ENCODE data around the gene OR2C1.

The OR2C1 gene

GRCh38 chr16:3355589-3355988, at the start of gene OR2C1:
Gene OR2C1, plus strand, starts transcription at chr16:3355889. Its CDS starts 52 bp downstream, at chr16:3355941.
- DNase-seq = no peak

GRCh38 chr16:3306078-3306477, 49.6 kb upstream of the OR2C1 start:
- DNase-seq = no peak

- DNase-seq = no peak
Observed at GRCh38 chr16:3311496-3311895, 44.2 kb upstream of the OR2C1 start.

GRCh38 chr16:3317315-3317999, 38.2 kb upstream of the OR2C1 start:
- no peak for DNase-seq

- DNase-seq = no peak
Observed at GRCh38 chr16:3321816-3322215, 33.9 kb upstream of the OR2C1 start.

GRCh38 chr16:3327514-3327913, 28.2 kb upstream of the OR2C1 start:
- DNase-seq = no peak

- no peak for DNase-seq
Observed at GRCh38 chr16:3328104-3328503, 27.6 kb upstream of the OR2C1 start.

- no peak for DNase-seq
Observed at GRCh38 chr16:3328643-3329042, 27.0 kb upstream of the OR2C1 start.

GRCh38 chr16:3346041-3346440, 9.6 kb upstream of the OR2C1 start:
- no peak for DNase-seq

GRCh38 chr16:3347586-3347985, 8.1 kb upstream of the OR2C1 start:
- DNase-seq = no peak

- DNase-seq = no peak
Observed at GRCh38 chr16:3348547-3349167, 7.0 kb upstream of the OR2C1 start.

GRCh38 chr16:3349175-3349574, 6.5 kb upstream of the OR2C1 start:
- DNase-seq = no peak

GRCh38 chr16:3356118-3356517, 429 bp downstream of the OR2C1 start:
- DNase-seq = no peak

GRCh38 chr16:3358871-3359270, 3.2 kb downstream of the OR2C1 start:
- DNase-seq = no peak

GRCh38 chr16:3362931-3363330, 7.2 kb downstream of the OR2C1 start:
- DNase-seq = no peak

- no peak for DNase-seq
Observed at GRCh38 chr16:3363793-3364192, 8.1 kb downstream of the OR2C1 start.

GRCh38 chr16:3364774-3365427, 9.2 kb downstream of the OR2C1 start:
- peak; percentile 86 for DNase-seq

- DNase-seq = no peak
Observed at GRCh38 chr16:3369073-3369472, 13.4 kb downstream of the OR2C1 start.

GRCh38 chr16:3375680-3376079, 20.0 kb downstream of the OR2C1 start:
- no peak for DNase-seq

- no peak for DNase-seq
Observed at GRCh38 chr16:3377917-3378316, 22.2 kb downstream of the OR2C1 start.

GRCh38 chr16:3383045-3383448, 27.4 kb downstream of the OR2C1 start:
- no peak for DNase-seq

- no peak for DNase-seq
Observed at GRCh38 chr16:3388325-3388724, 32.6 kb downstream of the OR2C1 start.

- no peak for DNase-seq
Observed at GRCh38 chr16:3389663-3390338, 34.1 kb downstream of the OR2C1 start.

- DNase-seq = no peak
Observed at GRCh38 chr16:3400446-3400778, 44.7 kb downstream of the OR2C1 start.
